ENCODE measurements around the gene HNF1B.
A peak's percentile ranks its signal among the peaks of the same experiment; 100 is the strongest.

HNF1B gene

DNA sequence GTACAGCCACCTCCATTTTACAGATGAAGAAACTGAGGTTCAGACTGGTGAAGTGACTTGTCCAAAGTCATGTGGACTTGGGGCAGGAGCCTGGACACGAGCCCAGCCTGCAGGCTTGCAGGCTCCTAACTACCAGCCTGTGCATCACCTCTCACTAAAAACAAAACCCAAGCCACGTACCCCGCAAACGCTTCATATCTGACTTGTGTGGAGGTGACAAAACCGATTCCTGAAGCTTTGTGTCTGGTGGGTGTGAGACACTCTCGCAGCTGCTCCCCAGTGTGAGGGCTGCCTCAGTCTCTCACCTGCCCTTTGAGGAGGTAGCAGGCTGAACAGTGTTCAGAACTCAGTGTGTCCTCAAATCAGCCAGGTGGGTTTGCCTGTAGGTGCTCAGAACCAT is 8.4 kb downstream of the HNF1B start:
- no peak for DNase-seq (ENCODE audit: low spot score)

DNA sequence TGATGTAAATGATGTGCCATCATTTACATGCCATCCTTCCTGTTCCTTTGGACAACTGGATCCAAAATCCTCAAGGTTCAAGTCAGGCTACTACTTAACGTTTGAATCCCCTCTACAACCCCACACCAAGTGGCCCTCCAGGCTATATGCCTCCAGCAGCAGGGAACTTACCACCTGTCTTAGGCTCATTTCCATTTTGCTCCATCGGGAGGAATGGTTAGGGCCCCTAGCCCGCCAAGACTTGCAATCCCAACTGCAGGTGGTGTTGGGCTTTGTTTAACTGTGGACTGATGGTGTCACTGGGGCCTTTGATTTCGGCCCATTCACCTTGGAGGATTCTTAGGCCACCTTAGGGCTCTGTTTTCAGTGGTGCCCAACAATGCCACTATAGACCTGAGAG is 9.7 kb downstream of the HNF1B start:
- DNase-seq (ENCODE audit: low spot score): no peak

DNA sequence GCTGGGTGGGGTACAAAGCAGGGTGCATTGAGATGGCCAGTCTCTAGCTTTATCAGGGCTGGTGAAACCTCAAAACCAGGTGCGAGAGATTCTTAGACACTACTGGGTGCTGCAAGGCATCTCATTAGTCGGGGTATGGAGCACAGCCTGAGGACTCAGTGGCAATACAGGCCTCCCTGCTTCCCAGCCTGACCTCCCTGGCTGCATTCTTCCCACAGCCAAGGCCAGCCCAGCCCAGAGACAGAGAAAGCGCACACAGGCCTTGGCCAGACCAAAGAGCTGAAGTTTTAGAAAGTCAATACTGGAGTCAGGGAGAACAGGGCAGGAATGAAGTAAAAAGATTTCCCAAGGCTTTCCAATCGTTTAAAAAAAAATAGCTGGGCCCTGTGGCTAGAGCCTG is 12.5 kb downstream of the HNF1B start:
- DNase-seq (ENCODE audit: low spot score): no peak

DNA sequence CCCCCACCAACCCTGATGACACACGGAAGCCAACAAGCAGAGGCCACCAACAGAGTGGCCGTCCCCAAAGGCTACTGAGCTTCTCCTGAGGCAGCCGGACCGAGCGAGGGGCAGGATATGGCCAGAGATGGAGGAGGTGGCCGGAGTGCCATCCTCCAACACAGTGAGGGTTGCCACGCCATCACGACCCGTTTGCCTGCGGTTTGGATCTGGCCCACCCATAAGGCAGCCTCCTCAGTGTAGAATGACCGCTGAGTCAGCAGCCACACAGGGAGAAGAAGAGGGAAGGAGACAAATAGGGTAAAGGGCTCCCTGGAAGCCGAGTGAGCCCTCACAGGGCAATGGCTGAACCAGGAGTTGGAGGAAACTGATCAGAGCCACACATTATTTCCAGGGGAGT is 13.8 kb downstream of the HNF1B start:
- no peak for DNase-seq (ENCODE audit: low spot score)

DNA sequence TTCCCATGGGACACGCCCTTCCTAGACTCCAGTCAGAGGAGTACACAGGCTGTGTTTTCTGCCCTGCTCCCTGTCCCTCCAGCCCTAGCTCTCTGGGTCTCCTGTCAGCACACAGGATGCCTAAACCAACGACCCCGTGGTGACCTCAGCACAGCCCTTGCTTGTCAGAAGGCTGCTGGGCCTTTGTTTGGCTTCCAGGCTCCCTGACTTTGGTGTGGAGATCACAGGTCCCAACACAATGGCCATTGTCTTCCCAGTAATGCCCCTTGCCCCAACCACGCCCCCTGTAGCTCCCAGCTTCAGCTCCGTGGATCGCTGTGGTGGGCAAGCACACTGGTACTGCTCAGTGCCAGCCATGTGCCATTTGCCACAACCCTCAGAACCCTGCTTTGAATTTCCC is 15.0 kb downstream of the HNF1B start:
- no peak for DNase-seq (ENCODE audit: low spot score)

DNA sequence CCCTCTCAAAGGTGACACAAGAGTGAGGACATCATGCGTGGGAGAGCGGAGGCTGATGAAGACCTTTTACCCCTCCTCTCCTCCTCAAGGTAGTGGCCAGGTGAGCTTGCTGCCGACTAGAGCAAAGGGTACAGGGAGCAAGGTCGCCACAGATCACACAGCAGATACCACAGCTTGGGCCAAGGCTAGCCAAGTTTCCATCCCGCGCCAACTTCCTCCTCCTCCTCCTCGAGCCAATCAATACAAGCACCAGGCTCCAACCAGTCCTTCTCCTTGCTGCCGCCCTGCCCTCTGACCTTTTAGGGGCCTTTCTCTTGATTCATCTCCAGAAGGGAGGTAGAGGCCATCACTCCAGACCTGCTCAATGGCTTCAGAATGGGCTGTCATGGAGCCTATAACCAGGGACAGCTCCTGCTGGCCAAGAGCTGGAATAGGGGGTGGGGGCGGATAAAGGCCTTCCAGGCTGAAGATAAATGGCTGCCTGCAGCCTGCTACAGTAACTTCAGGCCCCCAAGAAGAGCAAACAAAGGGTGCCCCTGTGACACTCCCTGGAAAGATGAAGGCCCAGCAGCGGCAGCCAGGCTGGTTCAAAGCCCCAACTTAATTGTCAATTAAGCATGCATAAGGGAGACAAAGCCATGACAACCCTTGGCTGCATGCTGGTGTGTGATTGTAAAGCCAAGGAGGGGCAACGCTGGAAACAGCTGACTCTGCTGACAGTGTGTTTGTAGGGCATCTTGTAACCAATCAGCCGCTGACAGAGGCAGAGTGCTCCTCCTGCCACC is 17.8 kb downstream of the HNF1B start:
- DNase-seq (ENCODE audit: low spot score): no peak

DNA sequence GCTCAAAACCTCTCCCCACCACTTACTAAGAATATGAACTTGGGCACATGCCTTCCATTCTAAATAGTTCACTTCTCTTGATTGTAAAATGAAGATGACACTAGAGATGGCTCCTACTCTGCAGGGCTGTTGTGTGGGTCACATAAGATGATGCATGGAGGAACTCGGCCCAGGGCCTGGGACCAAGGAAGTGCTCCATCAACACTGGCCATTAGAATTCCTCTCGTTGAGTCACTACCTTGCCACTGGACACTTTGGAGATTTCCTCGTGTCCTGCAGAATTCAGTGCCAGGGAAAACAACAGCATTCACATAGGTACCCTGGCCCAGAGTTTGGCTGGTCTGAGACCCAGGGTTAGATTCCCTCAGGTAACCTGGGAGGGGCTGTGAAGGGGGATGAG is 18.6 kb downstream of the HNF1B start:
- DNase-seq (ENCODE audit: low spot score): peak; percentile 41

DNA sequence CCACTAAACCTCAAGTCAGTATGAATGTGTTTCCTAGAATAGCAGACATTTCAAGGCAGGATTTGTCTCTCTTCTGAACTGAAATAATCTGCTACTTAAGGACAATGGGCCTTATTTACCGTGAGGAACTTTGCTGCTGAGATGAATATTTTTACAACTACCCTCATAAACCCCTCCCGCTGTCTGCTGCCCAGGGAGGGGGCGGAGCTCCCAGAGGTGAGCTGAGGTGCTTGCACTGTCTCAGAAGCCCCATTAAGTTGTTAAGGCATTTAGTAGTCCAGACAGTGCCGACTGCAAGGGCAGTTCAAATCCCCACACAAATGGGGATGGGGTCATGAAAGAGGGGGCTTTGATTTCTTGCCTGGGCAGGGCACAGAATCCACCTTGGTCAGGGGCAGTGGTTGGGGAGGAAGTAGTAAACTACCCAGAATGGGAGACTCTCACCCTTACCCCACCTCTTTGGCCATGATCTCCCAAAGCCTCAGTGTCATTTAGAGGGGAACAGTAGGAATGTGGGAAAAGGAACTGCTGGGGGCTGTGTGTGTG is 19.2 kb downstream of the HNF1B start:
- DNase-seq (ENCODE audit: low spot score): no peak

DNA sequence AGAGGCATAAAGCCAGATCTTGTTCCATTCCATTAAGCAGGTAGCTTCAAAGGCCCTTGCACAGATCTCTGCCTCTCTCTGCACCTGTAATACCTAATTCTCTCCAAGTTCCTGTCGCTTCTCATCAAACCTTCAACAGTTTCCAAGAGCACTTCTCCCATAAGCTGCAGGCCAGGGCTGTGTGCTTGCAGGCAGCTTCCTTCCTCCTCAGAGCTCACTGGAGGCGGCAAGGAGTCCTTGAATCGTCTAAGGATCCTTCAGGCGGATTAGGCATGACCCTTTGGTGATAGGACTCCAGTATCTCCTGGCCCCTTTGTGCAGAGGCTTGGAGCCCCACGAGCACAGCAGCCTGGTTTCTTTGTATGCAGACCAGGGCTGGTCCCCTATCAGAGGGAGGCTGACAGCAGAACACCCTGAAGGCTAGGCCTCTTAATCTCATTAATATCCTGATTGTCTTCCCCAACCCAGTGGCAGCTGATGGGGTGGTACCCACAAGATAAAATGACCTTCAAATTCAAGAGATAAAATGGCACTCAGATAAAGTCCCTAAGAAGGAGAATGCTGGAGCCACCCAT is 19.8 kb downstream of the HNF1B start:
- no peak for DNase-seq (ENCODE audit: low spot score)

DNA sequence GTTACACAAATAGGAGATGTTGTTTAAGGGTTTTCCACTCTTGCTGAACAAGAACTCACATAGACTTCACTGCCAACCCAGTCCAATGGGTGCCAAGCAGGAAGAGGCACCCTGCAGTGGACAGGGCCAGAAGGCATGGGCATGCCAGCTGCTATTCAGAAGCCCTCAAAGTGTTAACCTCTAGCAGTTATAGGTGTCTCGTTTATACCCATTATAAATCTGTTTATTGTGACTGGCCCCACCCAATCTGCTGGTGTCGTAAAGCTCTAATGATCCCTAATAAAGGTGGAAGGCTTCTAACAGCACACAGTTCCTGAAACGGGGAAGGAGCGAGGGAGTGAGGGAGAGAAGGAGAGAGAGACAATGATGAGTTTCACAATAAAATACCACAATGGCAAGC is 23.9 kb downstream of the HNF1B start:
- no peak for DNase-seq (ENCODE audit: low spot score)

DNA sequence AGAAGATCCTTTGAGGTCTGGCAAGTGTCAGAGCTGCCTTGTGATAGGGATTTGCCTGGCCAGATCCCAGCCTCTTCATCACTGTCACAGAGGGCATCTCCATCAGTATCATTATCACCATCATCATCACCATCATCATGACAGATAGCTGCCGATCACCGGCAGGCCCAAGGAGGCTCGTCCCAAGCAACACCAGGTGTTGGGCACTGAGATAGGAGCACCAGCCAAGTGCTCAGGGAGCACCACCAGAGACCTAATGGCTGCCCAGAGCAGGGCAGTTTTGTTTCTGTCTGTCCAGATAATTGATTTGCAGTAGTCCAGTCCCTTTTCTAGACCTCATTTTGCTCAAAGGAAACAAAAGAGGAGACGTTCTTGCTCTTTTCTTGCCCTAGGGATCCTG is 25.0 kb downstream of the HNF1B start:
- DNase-seq (ENCODE audit: low spot score): no peak

DNA sequence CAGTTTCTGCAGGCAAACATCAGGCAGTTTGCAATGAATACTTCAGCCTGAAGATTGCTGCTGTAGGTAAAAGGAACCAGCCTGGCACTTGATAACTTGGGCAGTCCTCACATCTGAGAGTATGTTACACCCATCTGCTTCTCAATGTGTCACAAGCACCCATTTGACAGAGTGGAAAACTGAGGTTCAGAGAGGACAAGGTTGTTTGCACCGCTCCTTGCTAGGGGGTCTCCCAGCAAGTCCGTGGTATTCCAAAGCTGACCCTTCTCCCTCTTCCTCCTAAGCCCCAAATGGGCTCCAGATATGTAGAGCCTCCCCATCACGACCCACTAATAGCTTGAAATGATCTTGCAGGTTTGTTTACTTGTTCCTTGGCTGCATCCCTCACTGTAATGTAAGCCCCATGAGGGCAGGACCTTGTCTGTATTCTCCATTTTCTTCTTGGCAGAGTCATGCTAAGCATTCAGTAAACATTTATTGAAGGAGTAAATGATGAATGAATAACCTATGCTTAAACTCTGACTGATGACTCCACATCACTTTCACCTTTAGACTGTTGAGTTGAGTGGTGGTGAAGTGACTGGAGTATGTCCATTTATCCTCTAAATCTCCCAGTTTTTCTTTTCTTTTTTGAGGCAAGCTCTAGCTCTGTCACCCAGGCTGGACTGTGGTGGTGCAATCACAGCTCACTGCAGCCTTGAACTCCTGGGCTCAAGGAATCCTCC is 26.4 kb downstream of the HNF1B start:
- no peak for DNase-seq (ENCODE audit: low spot score)

DNA sequence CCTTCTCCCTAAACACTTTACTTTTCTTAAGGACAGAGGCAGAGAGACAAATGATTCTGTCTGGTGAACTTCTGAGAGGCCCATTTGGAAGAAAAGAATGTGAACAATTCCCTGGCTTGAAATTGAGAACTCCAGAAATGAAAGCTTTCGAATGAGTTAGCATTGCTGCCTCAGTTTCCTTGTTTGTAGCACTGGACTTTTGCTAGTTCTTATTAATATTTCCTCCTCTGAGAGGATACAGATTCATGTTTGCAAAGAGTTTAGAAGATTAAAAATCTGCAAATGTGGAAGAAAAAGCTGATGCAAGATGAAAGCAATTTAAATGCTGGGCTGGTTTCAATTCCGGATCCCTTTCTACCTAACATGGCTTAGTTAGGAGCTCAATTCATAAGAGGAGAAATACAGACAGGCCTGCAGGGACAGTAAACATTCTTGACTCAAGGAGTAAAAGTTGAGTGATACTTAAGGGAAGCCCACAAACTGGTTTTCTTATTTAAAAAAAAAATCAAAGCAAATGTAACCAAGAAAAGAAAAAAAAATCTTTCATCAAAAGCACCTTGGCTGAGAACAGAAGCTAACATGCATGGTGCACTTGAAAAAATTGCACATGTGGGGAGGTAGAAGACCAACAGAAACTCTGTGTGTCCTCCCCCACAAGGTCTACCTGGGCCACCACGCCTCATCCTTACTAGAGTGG is 27.1 kb downstream of the HNF1B start:
- no peak for DNase-seq (ENCODE audit: low spot score)

DNA sequence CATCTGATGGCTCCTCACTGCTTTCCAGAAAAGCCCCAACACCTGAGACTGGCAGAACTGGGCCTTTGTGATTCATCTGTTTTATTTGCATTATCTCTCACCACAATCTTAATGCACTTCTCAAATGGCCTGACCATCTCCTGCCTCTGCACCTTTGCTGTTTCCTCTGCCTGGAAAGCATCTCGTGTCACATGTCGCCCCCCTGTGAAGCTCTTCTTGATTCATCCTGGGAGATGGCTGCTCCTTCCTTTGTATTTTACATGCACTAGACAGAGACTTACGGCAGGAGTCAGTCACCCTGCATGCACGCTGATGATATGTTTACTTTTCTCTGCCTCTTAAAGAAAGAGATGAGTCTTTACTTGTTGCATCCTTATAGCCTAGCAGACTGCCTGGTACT is 30.0 kb downstream of the HNF1B start:
- DNase-seq (ENCODE audit: low spot score): no peak

DNA sequence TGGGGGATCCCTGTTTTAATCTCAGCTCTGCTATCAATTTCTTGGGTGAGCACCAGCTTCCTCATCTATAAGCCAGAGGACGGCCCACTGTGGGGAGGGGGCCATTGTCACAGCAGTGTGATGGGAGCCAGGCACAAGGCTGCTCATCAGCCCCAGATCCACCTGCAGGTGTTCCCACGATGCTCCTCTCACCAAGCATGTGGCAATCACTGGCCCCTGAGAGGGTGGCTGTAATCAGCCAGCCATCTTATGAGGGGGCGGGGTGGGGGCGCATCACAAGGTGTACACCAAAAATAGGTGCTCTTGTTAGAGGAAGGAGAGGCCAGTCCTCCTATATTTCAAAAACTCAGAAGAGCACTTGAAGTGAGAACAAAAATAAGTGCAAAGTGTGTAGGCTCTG is 31.2 kb downstream of the HNF1B start:
- no peak for DNase-seq (ENCODE audit: low spot score)

DNA sequence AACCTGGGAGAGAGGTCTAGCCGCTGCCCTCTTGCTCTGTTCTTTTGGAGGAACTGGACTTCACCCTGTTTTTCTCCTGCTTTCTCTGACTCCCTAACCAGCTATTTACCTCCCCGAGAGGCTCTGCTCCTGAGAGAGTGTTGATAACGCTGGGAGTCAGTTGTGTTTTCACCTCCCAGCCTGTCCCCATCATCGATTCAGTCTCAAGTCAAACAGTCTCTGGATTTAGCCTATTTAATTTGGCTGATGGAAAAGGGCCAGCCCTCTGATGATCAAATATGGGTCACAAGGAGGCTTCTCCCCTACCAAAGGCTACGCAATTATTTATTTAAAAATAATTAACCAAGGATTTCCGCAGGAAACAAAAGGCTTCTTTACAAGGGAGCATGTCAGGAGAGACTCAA is 31.8 kb downstream of the HNF1B start:
- DNase-seq (ENCODE audit: low spot score): no peak

DNA sequence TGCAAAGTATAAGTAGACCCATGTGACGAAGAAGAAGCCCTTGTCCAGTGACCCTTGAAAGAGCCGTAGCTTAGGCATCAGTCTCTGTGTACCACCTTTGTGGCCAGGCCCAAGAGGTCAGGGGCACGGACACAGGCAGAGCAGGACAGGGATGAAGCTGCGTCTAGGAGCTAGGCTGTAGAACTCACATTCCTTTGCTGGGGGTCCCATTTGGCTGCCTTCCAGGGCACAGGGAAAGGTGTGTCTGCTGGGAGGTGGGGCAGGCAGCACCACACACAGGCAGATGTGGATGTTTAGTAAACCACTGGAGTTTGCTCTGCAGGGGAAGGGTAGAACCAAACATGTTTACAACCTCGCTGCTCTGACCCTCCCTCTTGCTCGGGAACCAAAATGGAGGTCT is 33.7 kb downstream of the HNF1B start:
- no peak for DNase-seq (ENCODE audit: low spot score)

DNA sequence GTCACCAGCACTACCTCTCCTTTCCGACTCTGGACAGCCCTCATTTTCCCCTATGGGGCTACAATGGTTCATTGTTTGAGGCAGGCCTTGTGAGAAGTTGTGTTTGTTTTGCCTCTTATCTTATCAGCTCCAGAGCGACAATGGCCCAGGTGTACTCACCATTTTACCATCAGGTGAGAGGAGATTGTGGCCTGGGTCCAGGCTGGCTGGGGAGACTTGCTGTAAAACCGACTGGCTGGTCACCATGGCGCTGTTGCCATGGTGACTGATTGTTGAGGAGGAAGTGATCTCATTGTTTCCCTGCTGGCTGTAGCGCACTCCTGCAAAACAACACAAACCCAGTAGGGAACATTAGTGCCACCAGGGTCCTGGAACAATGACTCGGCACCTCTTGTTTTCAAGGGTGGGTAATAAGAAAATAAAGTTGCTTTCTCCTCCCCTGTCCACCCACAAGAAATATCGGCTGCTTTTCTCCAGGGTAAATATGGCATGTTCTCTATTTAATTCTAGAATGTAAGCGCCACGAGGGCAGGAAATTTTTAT is 34.4 kb downstream of the HNF1B start:
- peak; percentile 40 for DNase-seq (ENCODE audit: low spot score)

DNA sequence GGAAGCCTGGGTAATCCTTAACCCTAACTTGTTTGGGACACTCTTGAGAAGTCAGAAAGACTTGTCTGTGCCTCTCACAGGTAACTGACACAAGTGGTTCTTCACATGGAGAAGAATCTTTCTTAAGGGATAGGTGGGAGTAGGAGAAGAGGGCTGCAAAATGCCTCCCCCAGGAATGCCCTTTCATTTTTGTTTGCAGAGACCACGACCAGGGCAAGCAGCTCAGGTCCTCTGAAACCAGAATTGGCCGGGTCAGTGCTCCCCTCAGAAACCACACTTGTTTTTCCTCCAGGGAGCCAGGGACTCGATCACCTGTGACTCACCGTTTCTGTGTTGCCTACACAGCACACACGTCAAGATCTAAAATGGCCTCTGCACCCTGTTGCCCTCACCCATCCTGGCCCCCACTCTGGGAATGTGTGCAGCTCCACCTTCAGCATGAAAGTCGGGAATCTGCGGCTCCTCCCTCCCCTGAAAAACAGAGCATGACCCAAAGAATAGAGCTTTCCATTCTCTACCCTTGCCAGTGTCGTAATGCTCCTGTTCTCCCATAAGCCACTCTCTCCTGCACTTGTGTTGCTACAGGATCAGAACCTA is 36.1 kb downstream of the HNF1B start:
- no peak for DNase-seq (ENCODE audit: low spot score)

DNA sequence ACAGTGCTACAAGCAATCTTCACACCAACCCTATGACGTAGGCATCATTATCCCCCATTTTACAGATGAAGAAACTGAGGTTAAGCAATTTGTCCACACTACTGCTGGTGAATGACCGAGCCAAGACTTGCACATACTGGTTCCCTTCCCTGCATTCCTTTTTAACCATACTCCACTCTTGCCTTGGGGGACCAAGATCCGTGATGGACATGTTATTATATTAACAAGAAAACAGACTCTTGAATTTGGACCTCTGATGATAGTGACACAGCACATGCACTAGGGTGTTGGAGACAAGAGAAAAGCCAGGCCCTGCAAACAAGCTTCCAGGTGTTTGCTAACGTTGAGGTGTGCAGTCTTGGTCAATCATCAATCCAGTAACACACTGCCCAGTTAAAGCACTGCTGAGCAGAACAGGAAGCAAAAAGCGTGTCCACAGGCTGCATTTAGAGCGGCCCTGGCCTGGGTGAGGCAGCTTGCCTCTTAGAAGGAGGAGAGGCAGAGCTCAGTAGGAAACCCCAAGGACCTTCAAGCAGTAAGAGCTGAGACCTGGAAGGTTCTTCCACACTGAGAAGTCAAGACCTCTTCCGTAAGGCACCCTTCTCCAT is 36.7 kb downstream of the HNF1B start:
- DNase-seq (ENCODE audit: low spot score): no peak

DNA sequence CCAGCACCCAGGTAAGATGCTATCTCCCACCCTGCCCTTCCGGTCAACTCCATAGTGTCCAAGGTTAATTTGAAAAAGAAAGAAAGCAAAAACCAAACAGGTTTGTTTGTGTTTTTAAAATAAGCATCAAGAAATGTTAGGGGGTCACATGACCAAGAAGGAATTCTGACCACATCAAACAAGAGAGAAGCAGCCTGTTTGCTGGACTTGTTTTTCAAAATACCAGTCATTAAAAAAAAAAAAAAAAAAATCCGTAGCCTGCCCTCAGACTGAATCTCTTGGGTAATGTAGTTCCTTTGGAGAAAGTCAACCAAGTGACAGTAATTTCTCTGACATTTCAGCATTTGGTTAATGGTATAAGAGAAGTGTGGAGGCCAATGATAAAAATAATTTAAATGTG is 38.4 kb downstream of the HNF1B start:
- no peak for DNase-seq (ENCODE audit: low spot score)
